ENCODE data around the gene RAPGEF2.
A peak's percentile ranks its signal among the peaks of the same experiment; 100 is the strongest.

Gene RAPGEF2

GRCh38 chr4:159360549-159360948 is 257.7 kb downstream of the RAPGEF2 start:
- TF ChIP-seq CTCF (IDR thresholded peaks at IDR 0.05; ENCODE audit: low read depth, low read length): no peak
- no peak overlapping the region for H3K27ac ChIP-seq
- H3K27me3 ChIP-seq (ENCODE audit: insufficient read depth, low read depth, severe bottlenecking): no peaks in the 10 kb centered on the region
- no peak overlapping the region for H3K4me3 ChIP-seq (ENCODE audit: low read depth, low read length)
- peaks cover 12% of the 10 kb centered on the region for H3K36me3 ChIP-seq
- DNase-seq: no peak
- H3K9me3 ChIP-seq (ENCODE audit: severe bottlenecking): no peaks in the 10 kb centered on the region

GRCh38 chr4:159363361-159363760 is 260.5 kb downstream of the RAPGEF2 start:
- Histone ChIP-seq H3K36me3 (peaks cover 9% of the 10 kb centered on the region; the same call in 1 of the 2 replicates), H3K9me3 (ENCODE audit: severe bottlenecking) (no peaks in the 10 kb centered on the region), H3K27me3 (ENCODE audit: insufficient read depth, low read depth, severe bottlenecking) (no peaks in the 10 kb centered on the region), H3K4me3 (ENCODE audit: low read depth, low read length) (no peak overlapping the region), H3K27ac (no peak overlapping the region)
- no peak for DNase-seq
- TF ChIP-seq CTCF (IDR thresholded peaks at IDR 0.05; ENCODE audit: low read depth, low read length): no peak

GRCh38 chr4:159366966-159367780 is 264.3 kb downstream of the RAPGEF2 start:
- no peaks in the 10 kb centered on the region for H3K27me3 ChIP-seq (ENCODE audit: insufficient read depth, low read depth, severe bottlenecking)
- no peak for DNase-seq
- H3K9me3 ChIP-seq (ENCODE audit: severe bottlenecking): peaks cover 3% of the 10 kb centered on the region
- H3K27ac ChIP-seq: peak overlapping the region; percentile 15
- no peak for TF ChIP-seq CTCF (IDR thresholded peaks at IDR 0.05; ENCODE audit: low read depth, low read length)
- H3K36me3 ChIP-seq: no peaks in the 10 kb centered on the region
- peak overlapping the region; percentile 6; the same call in 1 of the 2 replicates for H3K4me3 ChIP-seq (ENCODE audit: low read depth, low read length)

GRCh38 chr4:159367781-159368080 is 264.9 kb downstream of the RAPGEF2 start:
- Histone ChIP-seq H3K4me3 (ENCODE audit: low read depth, low read length) (no peak overlapping the region), H3K27ac (no peak overlapping the region), H3K9me3 (ENCODE audit: severe bottlenecking) (peaks cover 3% of the 10 kb centered on the region), H3K36me3 (no peaks in the 10 kb centered on the region), H3K27me3 (ENCODE audit: insufficient read depth, low read depth, severe bottlenecking) (no peaks in the 10 kb centered on the region)
- no peak for DNase-seq
- TF ChIP-seq CTCF (IDR thresholded peaks at IDR 0.05; ENCODE audit: low read depth, low read length): no peak

- H3K4me3 ChIP-seq (ENCODE audit: low read depth, low read length): no peak overlapping the region
- no peak for TF ChIP-seq CTCF (IDR thresholded peaks at IDR 0.05; ENCODE audit: low read depth, low read length)
- H3K36me3 ChIP-seq: no peaks in the 10 kb centered on the region
- H3K27ac ChIP-seq: no peak overlapping the region
- peaks cover 3% of the 10 kb centered on the region for H3K9me3 ChIP-seq (ENCODE audit: severe bottlenecking)
- H3K27me3 ChIP-seq (ENCODE audit: insufficient read depth, low read depth, severe bottlenecking): no peaks in the 10 kb centered on the region
- no peak for DNase-seq
These were observed 265.4 kb downstream of the RAPGEF2 start for GRCh38 chr4:159368320-159368719.

DNA sequence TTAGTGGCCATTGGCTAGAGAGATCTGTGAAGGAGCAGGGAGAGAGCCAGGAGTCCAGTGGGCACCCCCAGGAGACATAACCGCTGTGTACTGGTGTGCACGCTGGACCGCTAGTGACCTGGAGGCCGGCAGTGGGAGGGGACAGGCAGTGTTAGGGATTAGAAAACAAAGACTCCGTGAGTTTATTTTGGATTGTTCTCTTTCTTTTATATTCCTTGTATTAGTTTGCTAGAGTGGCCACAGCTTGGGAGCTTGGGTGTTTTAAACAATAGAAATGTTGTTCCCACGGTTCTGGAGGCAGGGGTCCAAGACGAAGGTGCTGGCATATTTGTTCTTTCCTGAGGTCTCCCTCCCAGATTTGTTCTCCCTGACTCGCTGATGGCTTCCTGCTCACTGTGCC is 266.4 kb downstream of the RAPGEF2 start:
- no peak overlapping the region for H3K4me3 ChIP-seq (ENCODE audit: low read depth, low read length)
- no peaks in the 10 kb centered on the region for H3K27me3 ChIP-seq (ENCODE audit: insufficient read depth, low read depth, severe bottlenecking)
- no peaks in the 10 kb centered on the region for H3K36me3 ChIP-seq
- no peak overlapping the region for H3K27ac ChIP-seq
- no peak for TF ChIP-seq CTCF (IDR thresholded peaks at IDR 0.05; ENCODE audit: low read depth, low read length)
- H3K9me3 ChIP-seq (ENCODE audit: severe bottlenecking): peaks cover 3% of the 10 kb centered on the region
- DNase-seq: no peak

Data from WERI-Rb-1 (cell line).